ENCODE data around the gene WDR59. TPM values are rescaled to one million over a fixed set of nuclear protein-coding genes. Genes with fewer than 3 reads are reported as not detected.
"Not testable (repeated sequence)": the region's sequence is repeated elsewhere in the genome, so short reads cannot be mapped to it uniquely, and the experiment has no call there.

Gene WDR59
- polyA plus RNA-seq, 3 donors: 6.7 to 44.4 (median 7.8) TPM

GRCh38 chr16:74921051-74921450 is 63.9 kb downstream of the WDR59 start:
- Mint-ChIP-seq H3K4me1 (no peaks in the 10 kb centered on the region), H3K36me3 (peaks cover 75 to 78% of the 10 kb centered on the region in 2 donors), H3K4me3 (no peak overlapping the region), H3K9me3 (peaks cover 0 to 9% (median 5%) of the 10 kb centered on the region in 7 donors), H3K27ac (peak overlapping the region in 2 of 7 donors; percentile 42 to 63), H3K27me3 (ENCODE audit: low read depth in 3 of 3) (peaks cover 0 to 2% (median 1%) of the 10 kb centered on the region in 3 donors)
- Histone ChIP-seq H3K9ac (ENCODE audit: insufficient read depth, low read length, poor library complexity, severe bottlenecking) (no peak overlapping the region), H3K79me2 (ENCODE audit: insufficient read depth, low read length) (no peaks in the 10 kb centered on the region), H3K27ac (ENCODE audit: low read depth in 1 of 2, low read length in 2 of 2) (no peak overlapping the region), H3K36me3 (replicated peaks in 1 of 2; ENCODE audit: control insufficient read depth in 1 of 2, insufficient read depth in 2 of 2, low read length in 2 of 2) (peaks cover 44 to 65% of the 10 kb centered on the region in 2 donors), H3K27me3 (ENCODE audit: control insufficient read depth in 2 of 2, insufficient read depth in 2 of 2, low read length in 2 of 2) (no peaks in the 10 kb centered on the region), H3K4me3 (replicated peaks in 1 of 3; ENCODE audit: low read depth in 2 of 3, low read length in 3 of 3) (no peak overlapping the region), H3K9me3 (replicated peaks in 1 of 2; ENCODE audit: control insufficient read depth in 1 of 2, insufficient read depth in 1 of 2, low read length in 2 of 2) (peaks cover 0 to 1% of the 10 kb centered on the region in 2 donors), H2AFZ (ENCODE audit: insufficient read depth, low read depth, low read length, poor library complexity, severe bottlenecking) (no peak overlapping the region), H3K4me1 (ENCODE audit: control insufficient read depth in 1 of 2, insufficient read depth in 2 of 2, low read length in 2 of 2) (no peaks in the 10 kb centered on the region), H3K4me2 (replicated peaks; ENCODE audit: extremely low read depth, low read length, poor library complexity, severe bottlenecking) (no peak overlapping the region), H4K20me1 (ENCODE audit: insufficient read depth, low read length) (no peaks in the 10 kb centered on the region)
- DNase-seq: no peak
- TF ChIP-seq CTCF (IDR thresholded peaks at IDR 0.05): no peak
- 100% methylated on average over 1 of the region's 3 CpGs for WGBS (ENCODE audit: insufficient coverage)
- intact Hi-C loops (cut with micrococcal nuclease): no loop called here

- Mint-ChIP-seq H3K27ac (peak overlapping the region in 1 of 7 donors; percentile 70), H3K4me3 (no peak overlapping the region), H3K4me1 (no peaks in the 10 kb centered on the region), H3K9me3 (peaks cover 49 to 68% (median 65%) of the 10 kb centered on the region in 7 donors), H3K27me3 (ENCODE audit: low read depth in 3 of 3) (no peaks in the 10 kb centered on the region), H3K36me3 (peaks cover 75 to 81% of the 10 kb centered on the region in 2 donors)
- H2AFZ ChIP-seq (ENCODE audit: insufficient read depth, low read depth, low read length, poor library complexity, severe bottlenecking): no peak overlapping the region
- H3K27ac ChIP-seq (ENCODE audit: low read depth in 1 of 2, low read length in 2 of 2): no peak overlapping the region
- no peak overlapping the region for H3K4me3 ChIP-seq (replicated peaks in 1 of 3; ENCODE audit: low read depth in 2 of 3, low read length in 3 of 3)
- H3K36me3 ChIP-seq (replicated peaks in 1 of 2; ENCODE audit: control insufficient read depth in 1 of 2, insufficient read depth in 2 of 2, low read length in 2 of 2): peaks cover 41 to 83% of the 10 kb centered on the region in 2 donors
- H3K4me2 ChIP-seq (replicated peaks; ENCODE audit: extremely low read depth, low read length, poor library complexity, severe bottlenecking): no peak overlapping the region
- H3K9ac ChIP-seq (ENCODE audit: insufficient read depth, low read length, poor library complexity, severe bottlenecking): no peak overlapping the region
- TF ChIP-seq CTCF (IDR thresholded peaks at IDR 0.05): no peak
- no peaks in the 10 kb centered on the region for H3K4me1 ChIP-seq (ENCODE audit: control insufficient read depth in 1 of 2, insufficient read depth in 2 of 2, low read length in 2 of 2)
- intact Hi-C loops (cut with micrococcal nuclease): no loop called here
- H3K9me3 ChIP-seq (replicated peaks in 1 of 2; ENCODE audit: control insufficient read depth in 1 of 2, insufficient read depth in 1 of 2, low read length in 2 of 2): peaks cover 31 to 61% of the 10 kb centered on the region in 2 donors
- DNase-seq: no peak
- H3K79me2 ChIP-seq (ENCODE audit: insufficient read depth, low read length): no peaks in the 10 kb centered on the region
- no peaks in the 10 kb centered on the region for H4K20me1 ChIP-seq (ENCODE audit: insufficient read depth, low read length)
- 100% methylated on average over 3 of the region's 6 CpGs for WGBS (ENCODE audit: insufficient coverage)
- H3K27me3 ChIP-seq (ENCODE audit: control insufficient read depth in 2 of 2, insufficient read depth in 2 of 2, low read length in 2 of 2): no peaks in the 10 kb centered on the region
Measured at GRCh38 chr16:74909665-74910064, 75.3 kb downstream of the WDR59 start.

- H3K4me3 ChIP-seq (replicated peaks in 1 of 3; ENCODE audit: low read depth in 2 of 3, low read length in 3 of 3); DNase-seq; intact Hi-C loops (cut with micrococcal nuclease); H3K9ac ChIP-seq (ENCODE audit: insufficient read depth, low read length, poor library complexity, severe bottlenecking); H3K27me3 Mint-ChIP-seq (ENCODE audit: low read depth in 3 of 3); H2AFZ ChIP-seq (ENCODE audit: insufficient read depth, low read depth, low read length, poor library complexity, severe bottlenecking); H3K27me3 ChIP-seq (ENCODE audit: control insufficient read depth in 2 of 2, insufficient read depth in 2 of 2, low read length in 2 of 2); H3K27ac Mint-ChIP-seq; H3K79me2 ChIP-seq (ENCODE audit: insufficient read depth, low read length); H3K4me2 ChIP-seq (replicated peaks; ENCODE audit: extremely low read depth, low read length, poor library complexity, severe bottlenecking); H3K27ac ChIP-seq (ENCODE audit: low read depth in 1 of 2, low read length in 2 of 2); H4K20me1 ChIP-seq (ENCODE audit: insufficient read depth, low read length); H3K4me1 ChIP-seq (ENCODE audit: control insufficient read depth in 1 of 2, insufficient read depth in 2 of 2, low read length in 2 of 2); H3K4me1 Mint-ChIP-seq; H3K4me3 Mint-ChIP-seq: not testable (repeated sequence)
- WGBS (ENCODE audit: insufficient coverage): 98% methylated on average over 6 of the region's 8 CpGs
- peaks cover 74 to 75% of the 10 kb centered on the region in 2 donors for H3K36me3 Mint-ChIP-seq
- Histone ChIP-seq H3K9me3 (replicated peaks in 1 of 2; ENCODE audit: control insufficient read depth in 1 of 2, insufficient read depth in 1 of 2, low read length in 2 of 2) (peaks cover 22 to 54% of the 10 kb centered on the region in 2 donors), H3K36me3 (replicated peaks in 1 of 2; ENCODE audit: control insufficient read depth in 1 of 2, insufficient read depth in 2 of 2, low read length in 2 of 2) (peaks cover 32 to 76% of the 10 kb centered on the region in 2 donors)
- H3K9me3 Mint-ChIP-seq: peaks cover 41 to 59% (median 56%) of the 10 kb centered on the region in 7 donors
Measured at GRCh38 chr16:74908759-74909158, 76.2 kb downstream of the WDR59 start.
